Subcutaneous abdominal adipose tissue (tissue), 5 donors: ENCODE measurements around the gene ENTHD1.

Experiments used
- H3K27ac ChIP-seq: one replicate; pipeline ENCODE4 v1.7.0; 2013; ENCODE audit warnings: low read depth, mild to moderate bottlenecking, inconsistent platforms, low read length, moderate library complexity
- H3K27me3 ChIP-seq, 5 donors: one replicate each; pipeline ENCODE4 v1.7.0; 2013; ENCODE audit warnings: low read length in 5 of 5, inconsistent platforms in 1 of 5; ENCODE audit not compliant: control insufficient read depth in 5 of 5, insufficient read depth in 4 of 5
- H3K36me3 ChIP-seq, 5 donors: one replicate each; pipeline ENCODE4 v1.7.0; 2013; ENCODE audit warnings: low read length in 5 of 5; ENCODE audit not compliant: control insufficient read depth in 5 of 5, insufficient read depth in 5 of 5
- H3K4me1 ChIP-seq, 5 donors: one replicate each; pipeline ENCODE4 v1.7.0; 2013; ENCODE audit warnings: low read length in 5 of 5, mild to moderate bottlenecking in 3 of 5, moderate library complexity in 1 of 5; ENCODE audit not compliant: control insufficient read depth in 5 of 5, insufficient read depth in 5 of 5
- H3K4me3 ChIP-seq, 5 donors: one replicate each; pipeline ENCODE4 v1.7.0; 2013; ENCODE audit warnings: low read length in 5 of 5, low read depth in 1 of 5
- H3K9ac ChIP-seq, 5 donors: one replicate each; pipeline ENCODE4 v1.7.0; 2013; ENCODE audit warnings: low read length in 5 of 5, mild to moderate bottlenecking in 4 of 5, moderate library complexity in 3 of 5
- H3K9me3 ChIP-seq, 5 donors: one replicate each; pipeline ENCODE4 v1.7.0; 2013; ENCODE audit warnings: low read length in 5 of 5; ENCODE audit not compliant: control insufficient read depth in 5 of 5
- donor health status: healthy.
- donor health status: healthy.
- donor health status: healthy.
- donor health status: healthy.
- donor health status: healthy.

ENTHD1 gene

DNA sequence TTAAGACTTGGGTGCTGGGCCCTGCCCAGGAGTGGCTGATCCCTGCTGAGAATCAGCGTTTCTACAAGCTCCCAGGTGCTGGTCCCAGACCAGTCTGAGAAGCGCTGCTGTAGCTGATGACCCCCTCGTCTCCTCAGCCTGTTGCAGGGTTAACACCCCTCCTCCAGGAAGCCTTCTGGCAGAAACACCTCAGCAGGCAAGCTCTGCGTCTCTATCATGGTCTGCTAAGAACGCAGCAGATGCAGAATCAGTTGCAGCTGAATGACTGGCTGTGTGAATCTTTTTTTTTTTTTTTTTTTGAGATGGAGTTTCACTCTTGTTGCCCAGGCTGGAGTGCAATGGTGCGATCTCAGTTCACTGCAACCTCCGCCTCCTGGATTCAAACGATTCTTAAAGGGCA is 190.5 kb downstream of the ENTHD1 start:
- Histone ChIP-seq H3K9ac (no peak overlapping the region), H3K27me3 (peaks cover 6 to 33% (median 21%) of the 10 kb centered on the region in 5 donors), H3K4me1 (peaks cover 0 to 3% (median 0%) of the 10 kb centered on the region in 5 donors), H3K27ac (no peak overlapping the region), H3K4me3 (no peak overlapping the region), H3K36me3 (no peaks in the 10 kb centered on the region), H3K9me3 (no peaks in the 10 kb centered on the region)

DNA sequence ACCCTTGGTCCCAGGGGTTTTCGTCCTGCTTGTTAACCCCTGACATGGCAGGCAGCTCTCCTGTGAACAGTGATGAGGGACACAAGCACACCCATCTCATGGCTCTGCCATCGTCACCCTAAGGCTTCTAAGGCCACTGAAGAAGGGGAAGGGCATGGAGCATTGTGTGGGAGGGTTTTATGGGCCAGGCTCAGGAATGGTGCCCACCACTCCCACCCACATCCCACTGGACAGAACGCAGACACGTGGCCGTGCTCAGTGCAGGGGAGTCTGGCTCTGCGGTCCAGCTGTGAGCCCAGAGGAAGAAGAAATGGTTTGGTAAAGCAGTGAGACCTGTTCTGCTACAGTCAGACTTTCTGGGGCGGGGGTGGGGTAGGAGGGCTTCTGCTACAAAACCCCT is 193.0 kb downstream of the ENTHD1 start:
- no peaks in the 10 kb centered on the region for H3K9me3 ChIP-seq
- no peak overlapping the region for H3K9ac ChIP-seq
- no peak overlapping the region for H3K4me3 ChIP-seq
- H3K36me3 ChIP-seq = no peaks in the 10 kb centered on the region
- H3K27me3 ChIP-seq = peaks cover 6 to 45% (median 33%) of the 10 kb centered on the region in 5 donors
- H3K27ac ChIP-seq = no peak overlapping the region
- H3K4me1 ChIP-seq = peaks cover 0 to 3% (median 0%) of the 10 kb centered on the region in 5 donors

DNA sequence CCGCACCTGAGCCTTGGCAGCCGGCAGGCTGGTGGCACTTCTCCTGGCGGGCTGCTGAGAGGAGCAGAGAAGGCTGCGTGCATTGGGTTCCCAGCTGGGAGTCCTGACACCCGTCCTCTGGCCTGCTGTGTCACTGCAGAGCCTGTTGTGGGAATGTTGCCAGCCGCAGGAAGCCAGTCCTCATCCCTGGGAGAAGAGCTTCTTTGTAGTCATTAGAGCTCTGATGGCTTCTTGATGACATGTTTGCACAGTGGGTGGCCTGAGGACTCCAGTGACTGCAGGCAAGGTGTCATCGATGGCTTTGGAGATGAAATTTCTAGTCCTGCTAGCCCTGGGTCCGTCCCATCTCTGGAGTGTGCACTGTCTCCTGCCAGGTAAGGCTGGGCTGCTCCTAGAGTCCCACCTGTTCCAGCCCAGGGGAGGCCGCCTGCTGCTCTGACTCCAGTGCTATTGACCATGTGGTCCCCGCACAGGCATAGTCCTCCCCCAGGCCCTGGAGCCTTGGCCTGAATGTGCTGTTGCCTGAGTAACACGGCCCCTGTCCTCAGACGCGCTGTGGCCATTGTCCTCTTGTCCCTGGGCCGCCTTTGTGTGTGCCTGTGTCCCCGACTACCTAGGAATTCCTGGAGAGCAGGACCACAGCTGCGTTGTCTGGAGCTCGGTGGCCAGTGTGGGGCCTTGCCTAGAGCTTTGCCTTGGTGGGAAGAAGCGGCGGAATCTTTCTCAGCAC is 193.8 kb downstream of the ENTHD1 start:
- Histone ChIP-seq H3K4me1 (peaks cover 0 to 3% (median 0%) of the 10 kb centered on the region in 5 donors), H3K9ac (no peak overlapping the region), H3K27me3 (peaks cover 11 to 50% (median 37%) of the 10 kb centered on the region in 5 donors), H3K4me3 (no peak overlapping the region), H3K36me3 (no peaks in the 10 kb centered on the region), H3K27ac (no peak overlapping the region), H3K9me3 (no peaks in the 10 kb centered on the region)

DNA sequence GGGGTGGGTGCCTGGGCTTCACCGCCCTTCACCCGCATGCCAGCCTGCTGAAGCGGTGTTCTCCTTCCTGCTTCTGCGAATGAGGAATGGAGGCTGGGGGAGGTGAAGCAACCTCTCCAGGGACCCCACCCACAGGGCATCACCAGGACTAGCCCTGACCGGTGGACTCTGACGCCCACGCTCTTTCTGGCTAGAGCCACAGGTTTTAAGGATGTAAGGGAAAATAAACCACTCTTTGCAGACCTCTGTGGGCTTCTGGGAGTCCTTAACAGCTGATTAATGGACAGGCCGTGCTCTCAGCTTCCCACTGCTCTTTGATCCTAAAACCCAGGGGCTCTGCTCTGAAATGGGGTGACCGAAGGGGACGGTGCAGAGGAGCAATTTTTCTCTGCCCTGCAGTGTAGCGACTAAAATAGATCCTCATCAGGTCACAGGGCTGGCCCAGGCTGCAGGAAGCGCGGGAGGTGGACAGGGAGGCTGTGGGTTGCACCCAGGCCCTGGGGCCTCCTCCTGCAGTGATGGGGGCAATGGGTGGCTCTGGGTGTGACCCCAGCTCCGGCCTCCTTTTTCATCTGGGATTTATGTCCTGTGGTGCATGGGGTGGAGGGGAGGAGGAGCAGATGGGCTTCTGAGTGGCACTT is 195.7 kb downstream of the ENTHD1 start:
- no peak overlapping the region for H3K9ac ChIP-seq
- H3K9me3 ChIP-seq = no peaks in the 10 kb centered on the region
- no peak overlapping the region for H3K27ac ChIP-seq
- no peaks in the 10 kb centered on the region for H3K36me3 ChIP-seq
- no peaks in the 10 kb centered on the region for H3K4me1 ChIP-seq
- H3K27me3 ChIP-seq = peaks cover 20 to 46% (median 38%) of the 10 kb centered on the region in 5 donors
- no peak overlapping the region for H3K4me3 ChIP-seq

DNA sequence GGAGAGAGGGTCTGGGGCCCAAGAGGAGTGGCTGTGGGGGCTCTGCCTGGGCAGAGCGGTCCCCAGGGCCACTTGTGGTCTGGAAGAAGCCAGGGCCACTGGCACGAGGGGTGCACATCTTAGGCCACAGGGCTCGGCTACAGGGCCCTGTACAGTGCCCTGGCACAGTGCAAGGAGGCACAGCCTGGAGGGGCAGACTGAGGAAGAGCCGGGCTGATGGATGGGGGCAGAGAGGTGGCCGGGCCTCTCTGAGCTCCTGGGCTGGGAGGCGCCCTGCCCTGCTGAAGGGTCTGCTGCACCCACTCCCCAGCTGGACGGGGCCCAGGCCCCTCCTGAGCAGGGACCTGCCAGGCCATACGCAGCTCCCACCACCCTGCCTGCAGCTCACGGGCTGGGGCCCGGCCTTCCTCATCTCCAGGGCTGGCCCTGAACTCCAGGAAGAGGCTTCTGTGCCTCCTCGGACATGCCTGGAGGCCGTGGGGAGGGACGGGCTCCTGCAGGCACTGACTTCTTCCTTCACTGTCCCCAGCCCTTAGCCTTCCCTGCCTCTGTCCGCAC is 199.5 kb downstream of the ENTHD1 start:
- H3K27me3 ChIP-seq = peaks cover 32 to 53% (median 50%) of the 10 kb centered on the region in 5 donors
- no peak overlapping the region for H3K9ac ChIP-seq
- H3K4me3 ChIP-seq = no peak overlapping the region
- H3K4me1 ChIP-seq = no peaks in the 10 kb centered on the region
- no peak overlapping the region for H3K27ac ChIP-seq
- H3K36me3 ChIP-seq = no peaks in the 10 kb centered on the region
- no peaks in the 10 kb centered on the region for H3K9me3 ChIP-seq
